Panc1 (cell line): ENCODE data around the gene MTG1. TPM values are rescaled to one million over a fixed set of nuclear protein-coding genes. Genes with fewer than 3 reads are reported as not detected.

Experiments
- ATAC-seq: fragments of 200-7000 bp; cut with Tn5 transposase; 2 replicates; pipeline ENCODE4 v1.9.1; 2020; ENCODE audit warnings: mild to moderate bottlenecking, moderate library complexity
- BruUV-seq: library from RNA; stranded (reverse); fragments of 400-500 nt; replicated peaks from 2 replicates; lab custom pipeline; 2021; lab: Mats Ljungman, UMichigan
- CTCF ChIA-PET: fragments of 300-600 bp; sonication (Branson Sonifier 250); formaldehyde crosslinking; loops from one replicate; lab custom pipeline; 2022; ENCODE audit warnings: antibody characterized with exemption; lab: Charles Lee
- POLR2A ChIA-PET: fragments of 300-600 bp; sonication (Branson Sonifier 250); formaldehyde crosslinking; loops from one replicate; lab custom pipeline; 2022; ENCODE audit warnings: antibody characterized with exemption; lab: Charles Lee
- DNase-seq: peaks from one replicate; pipeline ENCODE4 v3.0.0-alpha.2; 2010; ENCODE audit warnings: low read depth, low spot score
- H3K27ac ChIP-seq: 2 replicates; pipeline ENCODE4 v1.5.1; 2011; ENCODE audit warnings: mild to moderate bottlenecking, low read length, inconsistent platforms
- H3K27me3 ChIP-seq: fragments of 200-500 bp; sonication (Bioruptor generic); 2 replicates; pipeline ENCODE4 v1.6.0; 2014; ENCODE audit warnings: low read length, inconsistent platforms; ENCODE audit not compliant: control insufficient read depth, insufficient read depth
- H3K36me3 ChIP-seq: fragments of 200-500 bp; sonication (Bioruptor generic); 2 replicates; pipeline ENCODE4 v1.5.1; 2014; ENCODE audit warnings: inconsistent platforms, mild to moderate bottlenecking, low read length, moderate library complexity; ENCODE audit not compliant: control insufficient read depth, insufficient read depth
- H3K4me1 ChIP-seq: 2 replicates; pipeline ENCODE4 v1.5.1; 2011; ENCODE audit warnings: inconsistent platforms, mild to moderate bottlenecking, low read length, moderate library complexity; ENCODE audit not compliant: control insufficient read depth, insufficient read depth
- H3K4me3 ChIP-seq, 2 experiments: 2 replicates each; pipeline ENCODE4 v1.5.1; 2011 to 2012; ENCODE audit warnings: low read depth in 2 of 2, low read length in 2 of 2, mild to moderate bottlenecking in 2 of 2, inconsistent platforms in 1 of 2, moderate library complexity in 1 of 2
- H3K9me3 ChIP-seq: fragments of 200-500 bp; sonication (Bioruptor generic); 2 replicates; pipeline ENCODE4 v1.5.1; 2014; ENCODE audit warnings: low read depth, mild to moderate bottlenecking, inconsistent platforms, low read length, moderate library complexity; ENCODE audit not compliant: control insufficient read depth, insufficient read depth
- POLR2AphosphoS5 ChIP-seq: IDR thresholded peaks from 2 replicates; pipeline ENCODE4 v1.6.1; 2012; ENCODE audit warnings: mild to moderate bottlenecking, low read depth, low read length, moderate library complexity
- SIN3A ChIP-seq: IDR thresholded peaks from 2 replicates; pipeline ENCODE4 v1.6.1; 2012; ENCODE audit warnings: low read depth, mild to moderate bottlenecking, low read length, moderate library complexity, borderline replicate concordance; ENCODE audit not compliant: insufficient read depth
- TCF7L2 ChIP-seq: IDR thresholded peaks from 2 replicates; pipeline ENCODE4 v1.6.1; 2011; ENCODE audit warnings: mild to moderate bottlenecking, low read depth, low read length, inconsistent platforms
- in situ Hi-C: cut with HindIII; loops from 2 replicates; pipeline ENCODE4 v1.10.0; 2016; ENCODE audit warnings: low sequenced_read_pairs, low pct_unique_long_range_greater_than_20kb
- intact Hi-C: fragments of 100-400 bp; cut with micrococcal nuclease; formaldehyde crosslinking; loops from one replicate; pipeline ENCODE4 v1.10.0; 2022; ENCODE audit not compliant: unreplicated experiment
- total RNA-seq: library from RNA; stranded (reverse); gene quantifications from one replicate; pipeline ENCODE4 v1.2.1, GENCODE V29; 2021; ENCODE audit not compliant: unreplicated experiment
- TF ChIP-seq, protein P1 (sequence below), 2 experiments: IDR thresholded peaks; 2 replicates each; pipeline ENCODE4 v1.6.1; 2011 to 2012; ENCODE audit warnings: low read depth in 2 of 2, control low read depth in 1 of 2, low read length in 1 of 2, mild to moderate bottlenecking in 1 of 2, moderate library complexity in 1 of 2; ENCODE audit not compliant: insufficient read depth in 1 of 2
- TF ChIP-seq, protein P2 (sequence below): fragments of 450-650 bp; IDR thresholded peaks from 2 replicates; pipeline ENCODE4 v1.5.1; 2017; ENCODE audit warnings: mild to moderate bottlenecking

Gene MTG1
- total RNA-seq, 1 experiment from 2014 or later, result 96.4 TPM

DNA sequence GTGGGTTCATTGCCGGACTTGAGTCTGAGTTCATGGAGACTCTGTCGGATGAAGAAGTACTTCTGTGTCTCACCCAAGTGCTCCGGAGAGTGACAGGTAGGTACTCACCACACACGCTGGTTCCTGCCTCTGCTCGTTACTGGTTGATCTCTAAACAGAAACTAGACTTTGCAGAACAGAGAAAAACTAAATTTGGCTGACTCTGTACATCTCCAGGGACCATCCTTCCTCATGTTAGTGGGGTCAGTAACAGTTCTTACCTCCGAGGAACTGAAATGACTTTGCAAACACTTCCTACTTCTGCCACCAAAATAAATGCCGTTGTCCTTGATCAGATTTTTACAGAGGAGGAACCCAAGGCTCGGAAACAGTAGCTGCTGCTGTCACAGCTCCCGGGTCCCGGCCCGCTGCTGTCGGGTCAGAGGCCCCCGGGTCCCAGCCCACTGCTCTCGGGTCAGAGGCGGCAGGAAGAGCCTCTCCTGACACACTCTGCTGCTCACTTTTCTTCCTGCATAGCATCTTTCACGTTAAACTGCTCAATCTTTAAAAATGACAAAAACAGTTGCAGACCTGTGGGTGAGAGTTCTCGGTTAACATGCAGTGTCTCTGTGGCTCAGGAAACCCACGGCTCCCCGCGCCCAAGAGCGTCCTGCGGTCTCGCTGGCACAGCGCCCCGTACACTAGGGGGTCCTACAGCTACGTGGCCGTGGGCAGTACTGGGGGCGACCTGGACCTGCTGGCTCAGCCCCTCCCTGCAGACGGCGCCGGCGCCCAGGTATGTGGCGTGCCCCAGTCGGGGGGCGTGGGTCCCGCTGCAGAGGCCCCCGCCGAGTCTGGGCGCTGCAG lies 4.8 kb upstream of the MTG1 start:
- Histone ChIP-seq H3K9me3 (no peaks in the 10 kb centered on the region), H3K4me3 (no peak overlapping the region), H3K27me3 (no peaks in the 10 kb centered on the region), H3K27ac (no peak overlapping the region), H3K36me3 (no peaks in the 10 kb centered on the region), H3K4me1 (peaks cover 4% of the 10 kb centered on the region; the same call in 1 of the 2 replicates)
- CTCF ChIA-PET, result no interaction called here
- no peak for DNase-seq
- BruUV-seq, result no TSS peak
- intact Hi-C loops (no loop called here), in situ Hi-C loops (no loop called here)
- POLR2A ChIA-PET, result no interaction called here
- ATAC-seq, result no peak
- TF ChIP-seq SIN3A (no peak), TCF7L2 (no peak), POLR2AphosphoS5 (no peak)
- TF ChIP-seq, protein P1, sequence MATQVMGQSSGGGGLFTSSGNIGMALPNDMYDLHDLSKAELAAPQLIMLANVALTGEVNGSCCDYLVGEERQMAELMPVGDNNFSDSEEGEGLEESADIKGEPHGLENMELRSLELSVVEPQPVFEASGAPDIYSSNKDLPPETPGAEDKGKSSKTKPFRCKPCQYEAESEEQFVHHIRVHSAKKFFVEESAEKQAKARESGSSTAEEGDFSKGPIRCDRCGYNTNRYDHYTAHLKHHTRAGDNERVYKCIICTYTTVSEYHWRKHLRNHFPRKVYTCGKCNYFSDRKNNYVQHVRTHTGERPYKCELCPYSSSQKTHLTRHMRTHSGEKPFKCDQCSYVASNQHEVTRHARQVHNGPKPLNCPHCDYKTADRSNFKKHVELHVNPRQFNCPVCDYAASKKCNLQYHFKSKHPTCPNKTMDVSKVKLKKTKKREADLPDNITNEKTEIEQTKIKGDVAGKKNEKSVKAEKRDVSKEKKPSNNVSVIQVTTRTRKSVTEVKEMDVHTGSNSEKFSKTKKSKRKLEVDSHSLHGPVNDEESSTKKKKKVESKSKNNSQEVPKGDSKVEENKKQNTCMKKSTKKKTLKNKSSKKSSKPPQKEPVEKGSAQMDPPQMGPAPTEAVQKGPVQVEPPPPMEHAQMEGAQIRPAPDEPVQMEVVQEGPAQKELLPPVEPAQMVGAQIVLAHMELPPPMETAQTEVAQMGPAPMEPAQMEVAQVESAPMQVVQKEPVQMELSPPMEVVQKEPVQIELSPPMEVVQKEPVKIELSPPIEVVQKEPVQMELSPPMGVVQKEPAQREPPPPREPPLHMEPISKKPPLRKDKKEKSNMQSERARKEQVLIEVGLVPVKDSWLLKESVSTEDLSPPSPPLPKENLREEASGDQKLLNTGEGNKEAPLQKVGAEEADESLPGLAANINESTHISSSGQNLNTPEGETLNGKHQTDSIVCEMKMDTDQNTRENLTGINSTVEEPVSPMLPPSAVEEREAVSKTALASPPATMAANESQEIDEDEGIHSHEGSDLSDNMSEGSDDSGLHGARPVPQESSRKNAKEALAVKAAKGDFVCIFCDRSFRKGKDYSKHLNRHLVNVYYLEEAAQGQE (IDR thresholded peaks at IDR 0.05; ENCODE audit: insufficient read depth in 1 of 2, low read depth in 2 of 2, low read length in 1 of 2), result no peak
- TF ChIP-seq, protein P2, sequence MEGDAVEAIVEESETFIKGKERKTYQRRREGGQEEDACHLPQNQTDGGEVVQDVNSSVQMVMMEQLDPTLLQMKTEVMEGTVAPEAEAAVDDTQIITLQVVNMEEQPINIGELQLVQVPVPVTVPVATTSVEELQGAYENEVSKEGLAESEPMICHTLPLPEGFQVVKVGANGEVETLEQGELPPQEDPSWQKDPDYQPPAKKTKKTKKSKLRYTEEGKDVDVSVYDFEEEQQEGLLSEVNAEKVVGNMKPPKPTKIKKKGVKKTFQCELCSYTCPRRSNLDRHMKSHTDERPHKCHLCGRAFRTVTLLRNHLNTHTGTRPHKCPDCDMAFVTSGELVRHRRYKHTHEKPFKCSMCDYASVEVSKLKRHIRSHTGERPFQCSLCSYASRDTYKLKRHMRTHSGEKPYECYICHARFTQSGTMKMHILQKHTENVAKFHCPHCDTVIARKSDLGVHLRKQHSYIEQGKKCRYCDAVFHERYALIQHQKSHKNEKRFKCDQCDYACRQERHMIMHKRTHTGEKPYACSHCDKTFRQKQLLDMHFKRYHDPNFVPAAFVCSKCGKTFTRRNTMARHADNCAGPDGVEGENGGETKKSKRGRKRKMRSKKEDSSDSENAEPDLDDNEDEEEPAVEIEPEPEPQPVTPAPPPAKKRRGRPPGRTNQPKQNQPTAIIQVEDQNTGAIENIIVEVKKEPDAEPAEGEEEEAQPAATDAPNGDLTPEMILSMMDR, result no peak

- Histone ChIP-seq H3K27me3 (no peaks in the 10 kb centered on the region), H3K36me3 (no peaks in the 10 kb centered on the region; the same call in 1 of the 2 replicates), H3K4me3 (no peak overlapping the region), H3K27ac (no peak overlapping the region), H3K4me1 (peaks cover 13% of the 10 kb centered on the region), H3K9me3 (no peaks in the 10 kb centered on the region)
- POLR2A ChIA-PET, result interaction anchor here (0.6 kb wide), 1 partner anchor 38 kb away, joined by 9 read pairs; no protein-coding TSS in a partner anchor
- DNase-seq (no peak), ATAC-seq (no peak)
- BruUV-seq, result no TSS peak
- intact Hi-C loops, result no loop called here
- TF ChIP-seq, protein P1 (IDR thresholded peaks at IDR 0.05; ENCODE audit: insufficient read depth in 1 of 2, low read depth in 2 of 2, low read length in 1 of 2), result no peak
- TF ChIP-seq TCF7L2 (no peak), SIN3A (no peak), POLR2AphosphoS5 (no peak)
- TF ChIP-seq, protein P2, result no peak
- in situ Hi-C loops, result no loop called here
- CTCF ChIA-PET, result no interaction called here
These were observed 3.2 kb upstream of the MTG1 start for GRCh38 chr10:133390597-133391248.
